GM12878 (cell line): ENCODE measurements around the gene DUSP8. TPM values are rescaled to one million over a fixed set of nuclear protein-coding genes. Genes with fewer than 3 reads are reported as not detected.

ENCODE experiments used
- ATAC-seq: fragments of 200-7000 bp; cut with Tn5 transposase; 3 replicates; pipeline ENCODE4 v1.9.1; 2020; ENCODE audit warnings: mild to moderate bottlenecking, moderate library complexity
- BruUV-seq: library from RNA; stranded (reverse); fragments of 400-500 nt; replicated peaks from 2 replicates; lab custom pipeline; 2021; lab: Mats Ljungman, UMichigan
- CTCF ChIA-PET: fragments of 300-600 bp; sonication (Branson Sonifier 250); formaldehyde crosslinking; extraction: SDS; loops from one replicate; lab custom pipeline; 2021; ENCODE audit warnings: inconsistent platforms; lab: Yijun Ruan, JAX
- POLR2A ChIA-PET: fragments of 350-600 bp; formaldehyde crosslinking; extraction: SDS; loops from one replicate; lab custom pipeline; 2021; ENCODE audit warnings: inconsistent platforms; lab: Charles Lee
- RAD21 ChIA-PET: fragments of 300-600 bp; sonication (Branson Sonifier 250); formaldehyde crosslinking; loops from one replicate; lab custom pipeline; 2023; ENCODE audit warnings: antibody characterized with exemption; ENCODE audit not compliant: unreplicated experiment; lab: Charles Lee
- SMC1A ChIA-PET: fragments of 300-600 bp; sonication (Branson Sonifier 250); formaldehyde crosslinking; loops from one replicate; lab custom pipeline; 2023; ENCODE audit not compliant: unreplicated experiment, uncharacterized antibody; lab: Charles Lee
- DNase-seq: peaks from one replicate; pipeline ENCODE4 v3.0.0-alpha.2; 2011; ENCODE audit warnings: low read depth, low spot score
- FAIRE-seq: peaks from 3 replicates; lab custom pipeline; 2011; peaks lifted over from hg19 to GRCh38; lab: Jason Lieb, UNC
- H2AFZ ChIP-seq: 2 replicates; pipeline ENCODE4 v1.6.0; 2011; ENCODE audit warnings: low read depth, low read length, control low read depth; ENCODE audit not compliant: control insufficient read depth
- H3K27ac ChIP-seq: 2 replicates; pipeline ENCODE4 v1.5.1; 2011; ENCODE audit warnings: control low read depth; ENCODE audit not compliant: control insufficient read depth, insufficient read depth
- H3K27me3 ChIP-seq, 2 experiments: replicated peaks in 1 of 2; 2 replicates each; pipeline versions ENCODE4 v1.6.0 to v1.6.1; 2011; ENCODE audit warnings: low read length in 1 of 2; ENCODE audit not compliant: control insufficient read depth in 2 of 2, insufficient read depth in 2 of 2
- H3K36me3 ChIP-seq, 2 experiments: 2 replicates each; pipeline ENCODE4 v1.5.1; 2011; ENCODE audit warnings: low read length in 1 of 2; ENCODE audit not compliant: control insufficient read depth in 2 of 2, insufficient read depth in 2 of 2
- H3K4me1 ChIP-seq: 2 replicates; pipeline ENCODE4 v1.6.1; 2011; ENCODE audit warnings: mild to moderate bottlenecking, low read length, moderate library complexity, mixed read lengths; ENCODE audit not compliant: control insufficient read depth, insufficient read depth
- H3K4me2 ChIP-seq: 2 replicates; pipeline ENCODE4 v1.6.0; 2011; ENCODE audit warnings: control low read depth; ENCODE audit not compliant: control insufficient read depth, insufficient read depth
- H3K4me3 ChIP-seq: fragments of 200-600 bp; sonication (generic); 2 replicates; pipeline ENCODE4 v1.5.1; 2016
- H3K79me2 ChIP-seq: 2 replicates; pipeline ENCODE4 v1.6.0; 2011; ENCODE audit warnings: low read length; ENCODE audit not compliant: control insufficient read depth, insufficient read depth
- H3K9ac ChIP-seq: 2 replicates; pipeline ENCODE4 v1.8.0; 2011; ENCODE audit warnings: low read length, control low read depth, mixed read lengths; ENCODE audit not compliant: control insufficient read depth, insufficient read depth
- H3K9me3 ChIP-seq: replicated peaks from 3 replicates; pipeline ENCODE4 v1.5.1; 2011; ENCODE audit warnings: mild to moderate bottlenecking, low read length; ENCODE audit not compliant: control insufficient read depth, insufficient read depth
- H4K20me1 ChIP-seq: 2 replicates; pipeline ENCODE4 v1.6.0; 2011; ENCODE audit not compliant: control insufficient read depth, insufficient read depth
- NR2C1 ChIP-seq: fragments of 450-650 bp; IDR thresholded peaks from 2 replicates; pipeline ENCODE4 v1.6.1; 2017; ENCODE audit warnings: antibody characterized with exemption, mild to moderate bottlenecking, moderate library complexity
- NR2C2 ChIP-seq: IDR thresholded peaks from 2 replicates; pipeline ENCODE4 v1.6.1; 2011; ENCODE audit warnings: borderline replicate concordance, low read depth; ENCODE audit not compliant: control insufficient read depth, insufficient read length
- POLR2AphosphoS5 ChIP-seq: IDR thresholded peaks from 2 replicates; pipeline ENCODE4 v1.6.1; 2011; ENCODE audit warnings: mild to moderate bottlenecking, low read length, inconsistent platforms
- SUZ12 ChIP-seq: fragments of 200-600 bp; sonication (generic); IDR thresholded peaks from one replicate; pipeline ENCODE4 v1.6.1; 2018; ENCODE audit warnings: antibody characterized with exemption, mild to moderate bottlenecking; ENCODE audit not compliant: unreplicated experiment
- WGBS: methylation state at CpG from one replicate; pipeline ENCODE4 v1.1.6; 2016; ENCODE audit warnings: low lambda C conversion rate; ENCODE audit not compliant: insufficient replicate concordance, insufficient coverage; ENCODE audit errors: missing lambda C conversion rate; 5-methylcytosine and 5-hydroxymethylcytosine counted together
- in situ Hi-C: fragments of 300-500 bp; cut with MboI; formaldehyde crosslinking; loops from 9 replicates; pipeline ENCODE4 v1.14.3; 2018; ENCODE audit warnings: mixed read lengths
- intact Hi-C: fragments of 100-400 bp; cut with micrococcal nuclease; formaldehyde crosslinking; loops from one replicate; pipeline ENCODE4 v1.14.2; 2022; ENCODE audit not compliant: unreplicated experiment
- polyA plus RNA-seq, 11 experiments: library from polyadenylated mRNA; depleted of rRNA in 4 of 11; unstranded in 6 of 11; stranded (reverse) in 5 of 11; fragments of >200 nt; fragmentation: Nextera tagmentation in 4 of 11; fragmentation: Illumina TruSeq in 1 of 11; extraction: Ambion mirVana in 4 of 11; extraction: Trizol in 1 of 11; gene quantifications; 1 replicate in 1 of 11; 2 replicates in 10 of 11; pipeline versions ENCODE4 v1.2.1 to v1.2.3, GENCODE V29; 2011 to 2016; ENCODE audit warnings: inconsistent platforms in 2 of 11, missing spikeins in 2 of 11, low read depth in 1 of 11
- total RNA-seq, 4 experiments: library from RNA; depleted of rRNA in 3 of 4; stranded (reverse); fragments of >200 nt in 3 of 4; fragmentation: Illumina TruSeq in 1 of 4; extraction: Trizol in 1 of 4; gene quantifications; 2 replicates each; pipeline versions ENCODE4 v1.2.1 to v1.2.3, GENCODE V29; 2013 to 2021
- TF ChIP-seq, protein P1 (sequence below): IDR thresholded peaks from 2 replicates; pipeline ENCODE4 v1.6.1; 2012; ENCODE audit warnings: low read depth, low read length, improper control_type of control experiment

Gene DUSP8
- total and polyA plus RNA-seq, 10 of the 15 experiments (the other 5 are each of a cell fraction or from before 2014, with no cell fraction given), result 0.04 to 1.7 (median 0.26) TPM; not detected in 6

DNA sequence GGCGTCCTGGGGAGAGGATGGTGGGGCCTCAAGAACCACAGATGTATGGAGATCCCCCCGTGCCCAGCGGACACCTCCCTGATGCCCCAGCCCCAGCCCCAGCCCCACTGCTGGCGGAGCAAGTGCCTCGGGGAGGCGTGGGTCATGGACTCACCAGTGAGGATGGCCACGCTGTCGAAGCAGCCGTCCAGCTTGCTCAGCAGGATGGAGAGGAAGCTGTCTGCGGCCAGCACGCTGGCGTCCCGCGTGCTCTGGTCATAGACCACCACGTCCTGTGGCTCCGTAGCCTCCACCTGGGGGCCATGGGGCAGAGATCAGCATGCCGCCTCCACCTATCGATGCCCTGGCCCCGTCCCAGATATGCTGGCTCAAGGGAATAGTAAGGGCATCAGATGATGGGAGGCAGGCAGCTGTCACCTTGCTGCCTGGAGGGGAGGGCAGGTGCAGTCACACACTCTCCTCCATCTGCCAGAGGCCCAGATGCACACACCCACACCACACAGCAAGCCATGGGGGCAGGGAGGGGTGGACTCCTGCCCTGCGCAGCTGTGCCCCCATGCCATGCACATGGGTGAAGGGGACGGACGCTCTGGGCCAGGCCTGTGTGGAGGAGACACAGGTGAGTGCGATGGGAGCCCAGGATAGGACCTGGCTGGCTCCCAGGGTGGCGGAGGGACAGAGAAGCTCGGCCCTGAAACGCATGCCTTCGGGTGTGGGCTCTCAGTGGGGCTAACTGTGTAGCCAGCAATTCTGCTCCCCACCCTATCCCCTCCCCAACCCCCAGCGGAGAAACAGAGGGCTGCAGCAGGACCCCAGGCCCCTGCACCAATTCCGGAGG, 8.2 kb downstream of the DUSP8 start:
- H3K27me3 ChIP-seq, result peaks cover 0 to 1% of the 10 kb centered on the region in 2 experiments; a peak in 2 of 4 replicates
- 46% methylated on average over 25 of the region's 29 CpGs for WGBS
- no peaks in the 10 kb centered on the region for H3K36me3 ChIP-seq
- intact Hi-C loops, result no loop called here
- H3K4me3 ChIP-seq, result no peak overlapping the region
- RAD21 ChIA-PET, result no interaction called here
- no peaks in the 10 kb centered on the region for H3K79me2 ChIP-seq
- POLR2A ChIA-PET, result no interaction called here
- no peak overlapping the region for H2AFZ ChIP-seq
- no peaks in the 10 kb centered on the region for H3K4me1 ChIP-seq
- BruUV-seq, result no TSS peak
- ATAC-seq (no peak), DNase-seq (no peak), FAIRE-seq (no peak)
- no peaks in the 10 kb centered on the region for H4K20me1 ChIP-seq
- in situ Hi-C loops, result no loop called here
- H3K9me3 ChIP-seq, result no peaks in the 10 kb centered on the region
- CTCF ChIA-PET, result interaction anchor here (1.8 kb wide), 1 partner anchor 11 kb away, joined by 12 read pairs; no protein-coding TSS in a partner anchor
- no peak overlapping the region for H3K27ac ChIP-seq
- SMC1A ChIA-PET, result no interaction called here
- H3K4me2 ChIP-seq, result no peak overlapping the region
- H3K9ac ChIP-seq, result no peak overlapping the region
- no peak for TF ChIP-seq SUZ12
- no peak for TF ChIP-seq POLR2AphosphoS5
- no peak for TF ChIP-seq NR2C1
- TF ChIP-seq NR2C2, result no peak
- TF ChIP-seq, protein P1, sequence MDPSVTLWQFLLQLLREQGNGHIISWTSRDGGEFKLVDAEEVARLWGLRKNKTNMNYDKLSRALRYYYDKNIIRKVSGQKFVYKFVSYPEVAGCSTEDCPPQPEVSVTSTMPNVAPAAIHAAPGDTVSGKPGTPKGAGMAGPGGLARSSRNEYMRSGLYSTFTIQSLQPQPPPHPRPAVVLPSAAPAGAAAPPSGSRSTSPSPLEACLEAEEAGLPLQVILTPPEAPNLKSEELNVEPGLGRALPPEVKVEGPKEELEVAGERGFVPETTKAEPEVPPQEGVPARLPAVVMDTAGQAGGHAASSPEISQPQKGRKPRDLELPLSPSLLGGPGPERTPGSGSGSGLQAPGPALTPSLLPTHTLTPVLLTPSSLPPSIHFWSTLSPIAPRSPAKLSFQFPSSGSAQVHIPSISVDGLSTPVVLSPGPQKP, result no peak
